ENCODE results near the gene CD164L2.

DNA sequence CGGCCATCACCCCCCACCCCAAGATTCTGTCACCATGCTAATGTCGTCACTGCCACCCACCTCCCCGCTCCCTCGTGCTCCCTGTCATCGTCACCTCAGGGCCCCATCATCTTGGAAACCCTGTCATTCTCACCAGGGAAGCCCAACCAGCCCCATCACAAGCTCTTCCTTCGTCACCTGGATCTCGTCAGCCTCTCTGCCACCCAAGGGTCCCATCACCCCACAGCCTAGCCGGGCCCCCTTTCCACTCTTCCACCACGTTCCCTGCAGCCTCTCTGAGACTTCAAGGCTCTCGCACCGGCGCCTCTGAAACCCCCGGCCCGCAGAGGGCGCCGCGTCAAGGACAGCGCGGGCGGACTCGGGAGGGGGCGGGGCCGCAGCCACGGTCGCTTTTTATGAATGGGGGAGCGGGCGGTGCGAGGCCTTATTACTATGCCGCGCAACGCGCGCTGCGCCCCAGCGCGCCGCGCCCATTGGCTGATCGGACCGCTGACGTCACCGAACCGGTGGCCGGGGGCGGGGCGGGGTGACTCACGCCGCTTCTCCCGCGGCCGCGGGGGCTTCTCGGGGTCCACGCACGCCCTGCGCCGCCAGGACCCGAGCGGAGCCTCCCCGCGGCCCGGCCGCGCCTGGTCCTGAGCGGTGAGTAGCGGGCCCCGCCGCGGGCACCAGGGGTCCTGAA lies 9.1 kb upstream of the CD164L2 start, which contains the start of gene GPR3:
- TF ChIP-seq, protein P1, sequence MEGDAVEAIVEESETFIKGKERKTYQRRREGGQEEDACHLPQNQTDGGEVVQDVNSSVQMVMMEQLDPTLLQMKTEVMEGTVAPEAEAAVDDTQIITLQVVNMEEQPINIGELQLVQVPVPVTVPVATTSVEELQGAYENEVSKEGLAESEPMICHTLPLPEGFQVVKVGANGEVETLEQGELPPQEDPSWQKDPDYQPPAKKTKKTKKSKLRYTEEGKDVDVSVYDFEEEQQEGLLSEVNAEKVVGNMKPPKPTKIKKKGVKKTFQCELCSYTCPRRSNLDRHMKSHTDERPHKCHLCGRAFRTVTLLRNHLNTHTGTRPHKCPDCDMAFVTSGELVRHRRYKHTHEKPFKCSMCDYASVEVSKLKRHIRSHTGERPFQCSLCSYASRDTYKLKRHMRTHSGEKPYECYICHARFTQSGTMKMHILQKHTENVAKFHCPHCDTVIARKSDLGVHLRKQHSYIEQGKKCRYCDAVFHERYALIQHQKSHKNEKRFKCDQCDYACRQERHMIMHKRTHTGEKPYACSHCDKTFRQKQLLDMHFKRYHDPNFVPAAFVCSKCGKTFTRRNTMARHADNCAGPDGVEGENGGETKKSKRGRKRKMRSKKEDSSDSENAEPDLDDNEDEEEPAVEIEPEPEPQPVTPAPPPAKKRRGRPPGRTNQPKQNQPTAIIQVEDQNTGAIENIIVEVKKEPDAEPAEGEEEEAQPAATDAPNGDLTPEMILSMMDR (conservative IDR thresholded peaks at IDR 0.05; ENCODE audit: low read depth in 2 of 2), result peak; percentile 46 to 82
- TF ChIP-seq POLR2AphosphoS5 (IDR thresholded peaks at IDR 0.05; ENCODE audit: low read depth) (peak; percentile 32; the same call in 1 of the 2 replicates), EZH2 (IDR thresholded peaks at IDR 0.05; ENCODE audit: low read depth, unreplicated experiment) (no peak), JUNB (IDR thresholded peaks at IDR 0.05; ENCODE audit: unreplicated experiment) (no peak), CREB1 (CRISPR knock-in tag; IDR thresholded peaks at IDR 0.05; ENCODE audit: low read depth) (peak; percentile 91), EZH2phosphoT487 (IDR thresholded peaks at IDR 0.05; ENCODE audit: unreplicated experiment) (no peak), NANOG (IDR thresholded peaks at IDR 0.05; ENCODE audit: borderline replicate concordance) (no peak), ZNF331 (CRISPR knock-in tag; IDR thresholded peaks at IDR 0.05; ENCODE audit: low read depth) (no peak), ZNF114 (CRISPR knock-in tag; IDR thresholded peaks at IDR 0.05) (no peak)
- TF ChIP-seq, protein P2, sequence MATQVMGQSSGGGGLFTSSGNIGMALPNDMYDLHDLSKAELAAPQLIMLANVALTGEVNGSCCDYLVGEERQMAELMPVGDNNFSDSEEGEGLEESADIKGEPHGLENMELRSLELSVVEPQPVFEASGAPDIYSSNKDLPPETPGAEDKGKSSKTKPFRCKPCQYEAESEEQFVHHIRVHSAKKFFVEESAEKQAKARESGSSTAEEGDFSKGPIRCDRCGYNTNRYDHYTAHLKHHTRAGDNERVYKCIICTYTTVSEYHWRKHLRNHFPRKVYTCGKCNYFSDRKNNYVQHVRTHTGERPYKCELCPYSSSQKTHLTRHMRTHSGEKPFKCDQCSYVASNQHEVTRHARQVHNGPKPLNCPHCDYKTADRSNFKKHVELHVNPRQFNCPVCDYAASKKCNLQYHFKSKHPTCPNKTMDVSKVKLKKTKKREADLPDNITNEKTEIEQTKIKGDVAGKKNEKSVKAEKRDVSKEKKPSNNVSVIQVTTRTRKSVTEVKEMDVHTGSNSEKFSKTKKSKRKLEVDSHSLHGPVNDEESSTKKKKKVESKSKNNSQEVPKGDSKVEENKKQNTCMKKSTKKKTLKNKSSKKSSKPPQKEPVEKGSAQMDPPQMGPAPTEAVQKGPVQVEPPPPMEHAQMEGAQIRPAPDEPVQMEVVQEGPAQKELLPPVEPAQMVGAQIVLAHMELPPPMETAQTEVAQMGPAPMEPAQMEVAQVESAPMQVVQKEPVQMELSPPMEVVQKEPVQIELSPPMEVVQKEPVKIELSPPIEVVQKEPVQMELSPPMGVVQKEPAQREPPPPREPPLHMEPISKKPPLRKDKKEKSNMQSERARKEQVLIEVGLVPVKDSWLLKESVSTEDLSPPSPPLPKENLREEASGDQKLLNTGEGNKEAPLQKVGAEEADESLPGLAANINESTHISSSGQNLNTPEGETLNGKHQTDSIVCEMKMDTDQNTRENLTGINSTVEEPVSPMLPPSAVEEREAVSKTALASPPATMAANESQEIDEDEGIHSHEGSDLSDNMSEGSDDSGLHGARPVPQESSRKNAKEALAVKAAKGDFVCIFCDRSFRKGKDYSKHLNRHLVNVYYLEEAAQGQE (IDR thresholded peaks at IDR 0.05; ENCODE audit: unreplicated experiment), result no peak
- TF ChIP-seq, protein P3, sequence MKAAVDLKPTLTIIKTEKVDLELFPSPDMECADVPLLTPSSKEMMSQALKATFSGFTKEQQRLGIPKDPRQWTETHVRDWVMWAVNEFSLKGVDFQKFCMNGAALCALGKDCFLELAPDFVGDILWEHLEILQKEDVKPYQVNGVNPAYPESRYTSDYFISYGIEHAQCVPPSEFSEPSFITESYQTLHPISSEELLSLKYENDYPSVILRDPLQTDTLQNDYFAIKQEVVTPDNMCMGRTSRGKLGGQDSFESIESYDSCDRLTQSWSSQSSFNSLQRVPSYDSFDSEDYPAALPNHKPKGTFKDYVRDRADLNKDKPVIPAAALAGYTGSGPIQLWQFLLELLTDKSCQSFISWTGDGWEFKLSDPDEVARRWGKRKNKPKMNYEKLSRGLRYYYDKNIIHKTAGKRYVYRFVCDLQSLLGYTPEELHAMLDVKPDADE (IDR thresholded peaks at IDR 0.05), result no peak
- TF ChIP-seq, protein P4, sequence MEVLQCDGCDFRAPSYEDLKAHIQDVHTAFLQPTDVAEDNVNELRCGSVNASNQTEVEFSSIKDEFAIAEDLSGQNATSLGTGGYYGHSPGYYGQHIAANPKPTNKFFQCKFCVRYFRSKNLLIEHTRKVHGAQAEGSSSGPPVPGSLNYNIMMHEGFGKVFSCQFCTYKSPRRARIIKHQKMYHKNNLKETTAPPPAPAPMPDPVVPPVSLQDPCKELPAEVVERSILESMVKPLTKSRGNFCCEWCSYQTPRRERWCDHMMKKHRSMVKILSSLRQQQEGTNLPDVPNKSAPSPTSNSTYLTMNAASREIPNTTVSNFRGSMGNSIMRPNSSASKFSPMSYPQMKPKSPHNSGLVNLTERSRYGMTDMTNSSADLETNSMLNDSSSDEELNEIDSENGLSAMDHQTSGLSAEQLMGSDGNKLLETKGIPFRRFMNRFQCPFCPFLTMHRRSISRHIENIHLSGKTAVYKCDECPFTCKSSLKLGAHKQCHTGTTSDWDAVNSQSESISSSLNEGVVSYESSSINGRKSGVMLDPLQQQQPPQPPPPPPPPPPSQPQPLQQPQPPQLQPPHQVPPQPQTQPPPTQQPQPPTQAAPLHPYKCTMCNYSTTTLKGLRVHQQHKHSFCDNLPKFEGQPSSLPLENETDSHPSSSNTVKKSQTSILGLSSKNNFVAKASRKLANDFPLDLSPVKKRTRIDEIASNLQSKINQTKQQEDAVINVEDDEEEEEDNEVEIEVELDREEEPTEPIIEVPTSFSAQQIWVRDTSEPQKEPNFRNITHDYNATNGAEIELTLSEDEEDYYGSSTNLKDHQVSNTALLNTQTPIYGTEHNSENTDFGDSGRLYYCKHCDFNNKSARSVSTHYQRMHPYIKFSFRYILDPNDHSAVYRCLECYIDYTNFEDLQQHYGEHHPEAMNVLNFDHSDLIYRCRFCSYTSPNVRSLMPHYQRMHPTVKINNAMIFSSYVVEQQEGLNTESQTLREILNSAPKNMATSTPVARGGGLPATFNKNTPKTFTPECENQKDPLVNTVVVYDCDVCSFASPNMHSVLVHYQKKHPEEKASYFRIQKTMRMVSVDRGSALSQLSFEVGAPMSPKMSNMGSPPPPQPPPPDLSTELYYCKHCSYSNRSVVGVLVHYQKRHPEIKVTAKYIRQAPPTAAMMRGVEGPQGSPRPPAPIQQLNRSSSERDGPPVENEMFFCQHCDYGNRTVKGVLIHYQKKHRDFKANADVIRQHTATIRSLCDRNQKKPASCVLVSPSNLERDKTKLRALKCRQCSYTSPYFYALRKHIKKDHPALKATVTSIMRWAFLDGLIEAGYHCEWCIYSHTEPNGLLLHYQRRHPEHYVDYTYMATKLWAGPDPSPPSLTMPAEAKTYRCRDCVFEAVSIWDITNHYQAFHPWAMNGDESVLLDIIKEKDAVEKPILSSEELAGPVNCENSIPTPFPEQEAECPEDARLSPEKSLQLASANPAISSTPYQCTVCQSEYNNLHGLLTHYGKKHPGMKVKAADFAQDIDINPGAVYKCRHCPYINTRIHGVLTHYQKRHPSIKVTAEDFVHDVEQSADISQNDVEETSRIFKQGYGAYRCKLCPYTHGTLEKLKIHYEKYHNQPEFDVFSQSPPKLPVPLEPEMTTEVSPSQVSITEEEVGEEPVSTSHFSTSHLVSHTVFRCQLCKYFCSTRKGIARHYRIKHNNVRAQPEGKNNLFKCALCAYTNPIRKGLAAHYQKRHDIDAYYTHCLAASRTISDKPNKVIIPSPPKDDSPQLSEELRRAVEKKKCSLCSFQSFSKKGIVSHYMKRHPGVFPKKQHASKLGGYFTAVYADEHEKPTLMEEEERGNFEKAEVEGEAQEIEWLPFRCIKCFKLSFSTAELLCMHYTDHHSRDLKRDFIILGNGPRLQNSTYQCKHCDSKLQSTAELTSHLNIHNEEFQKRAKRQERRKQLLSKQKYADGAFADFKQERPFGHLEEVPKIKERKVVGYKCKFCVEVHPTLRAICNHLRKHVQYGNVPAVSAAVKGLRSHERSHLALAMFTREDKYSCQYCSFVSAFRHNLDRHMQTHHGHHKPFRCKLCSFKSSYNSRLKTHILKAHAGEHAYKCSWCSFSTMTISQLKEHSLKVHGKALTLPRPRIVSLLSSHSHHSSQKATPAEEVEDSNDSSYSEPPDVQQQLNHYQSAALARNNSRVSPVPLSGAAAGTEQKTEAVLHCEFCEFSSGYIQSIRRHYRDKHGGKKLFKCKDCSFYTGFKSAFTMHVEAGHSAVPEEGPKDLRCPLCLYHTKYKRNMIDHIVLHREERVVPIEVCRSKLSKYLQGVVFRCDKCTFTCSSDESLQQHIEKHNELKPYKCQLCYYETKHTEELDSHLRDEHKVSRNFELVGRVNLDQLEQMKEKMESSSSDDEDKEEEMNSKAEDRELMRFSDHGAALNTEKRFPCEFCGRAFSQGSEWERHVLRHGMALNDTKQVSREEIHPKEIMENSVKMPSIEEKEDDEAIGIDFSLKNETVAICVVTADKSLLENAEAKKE (CRISPR knock-in tag; IDR thresholded peaks at IDR 0.05), result no peak

All from GM23338 (cell line).